Right lobe of liver (tissue), 4 donors: ENCODE measurements around the gene EPHA4.

Experiments
- CTCF ChIP-seq, 4 donors: fragments of 200-600 bp in 3 of 4; fragments of 450-650 bp in 1 of 4; IDR thresholded peaks; one replicate each; pipeline versions ENCODE4 v1.5.1 to v1.8.0; 2016 to 2022; ENCODE audit warnings: antibody characterized with exemption in 4 of 4, mild to moderate bottlenecking in 2 of 4
- POLR2A ChIP-seq: fragments of 450-650 bp; IDR thresholded peaks from one replicate; pipeline ENCODE4 v1.6.1; 2017; ENCODE audit warnings: antibody characterized with exemption, mild to moderate bottlenecking
- donor health status: DM: no; HTN: no; CAD: no.
- donor health status: DM: no; HTN: no; CAD: no.
- donor health status: DM: no; HTN: yes; CAD: no.

- TF ChIP-seq CTCF (IDR thresholded peaks at IDR 0.05) (no peak), POLR2A (no peak)
These were observed 16.6 kb downstream of the EPHA4 start for GRCh38 chr2:221555494-221555846.
